ENCODE measurements around the gene TAGLN.
"Not testable (repeated sequence)": the region's sequence is repeated elsewhere in the genome, so short reads cannot be mapped to it uniquely, and the experiment has no call there.

Gene TAGLN

GRCh38 chr11:117195761-117196160 lies 3.4 kb upstream of the TAGLN start:
- DNase-seq (ENCODE audit: low read depth, low spot score), result no peak

GRCh38 chr11:117197006-117197405 lies 2.2 kb upstream of the TAGLN start:
- DNase-seq (ENCODE audit: low read depth, low spot score), result no peak

GRCh38 chr11:117197516-117198456 lies 1.4 kb upstream of the TAGLN start:
- peak; percentile 35 for DNase-seq (ENCODE audit: low read depth, low spot score)

- no peak for DNase-seq (ENCODE audit: low read depth, low spot score)
Observed at GRCh38 chr11:117198613-117199012, 557 bp upstream of the TAGLN start.

GRCh38 chr11:117199916-117200812 lies 994 bp downstream of the TAGLN start:
- no peak for DNase-seq (ENCODE audit: low read depth, low spot score)

GRCh38 chr11:117200813-117201657 lies 1.9 kb downstream of the TAGLN start:
- no peak for DNase-seq (ENCODE audit: low read depth, low spot score)

- DNase-seq (ENCODE audit: low read depth, low spot score), result no peak
Observed at GRCh38 chr11:117201658-117202305, 2.6 kb downstream of the TAGLN start.

GRCh38 chr11:117202386-117203068 lies 3.4 kb downstream of the TAGLN start:
- DNase-seq (ENCODE audit: low read depth, low spot score), result no peak

- no peak for DNase-seq (ENCODE audit: low read depth, low spot score)
Observed at GRCh38 chr11:117203069-117203407, 3.9 kb downstream of the TAGLN start.

- no peak for DNase-seq (ENCODE audit: low read depth, low spot score)
Observed at GRCh38 chr11:117204283-117205080, 5.3 kb downstream of the TAGLN start.

GRCh38 chr11:117205211-117205818 lies 6.1 kb downstream of the TAGLN start:
- DNase-seq (ENCODE audit: low read depth, low spot score), result no peak

GRCh38 chr11:117206111-117206510 lies 6.9 kb downstream of the TAGLN start:
- DNase-seq (ENCODE audit: low read depth, low spot score), result not testable (repeated sequence)

- not testable (repeated sequence) for DNase-seq (ENCODE audit: low read depth, low spot score)
Observed at GRCh38 chr11:117206859-117207258, 7.7 kb downstream of the TAGLN start.

GRCh38 chr11:117207481-117207880 lies 8.3 kb downstream of the TAGLN start:
- DNase-seq (ENCODE audit: low read depth, low spot score), result not testable (repeated sequence)

GRCh38 chr11:117208710-117209109 lies 9.5 kb downstream of the TAGLN start:
- DNase-seq (ENCODE audit: low read depth, low spot score), result not testable (repeated sequence)

- not testable (repeated sequence) for DNase-seq (ENCODE audit: low read depth, low spot score)
Observed at GRCh38 chr11:117209351-117210125, 10.4 kb downstream of the TAGLN start.

GRCh38 chr11:117210620-117211019 lies 11.4 kb downstream of the TAGLN start:
- no peak for DNase-seq (ENCODE audit: low read depth, low spot score)

- DNase-seq (ENCODE audit: low read depth, low spot score), result no peak
Observed at GRCh38 chr11:117212697-117213355, 13.7 kb downstream of the TAGLN start.

Data from iPS DF 19.7 (cell line).